ENCODE data around the gene CHST9.

GRCh38 chr18:26993568-26993967 lies 191.5 kb downstream of the CHST9 start:
- TF ChIP-seq EP300 (IDR thresholded peaks at IDR 0.05; ENCODE audit: low read depth) (no peak), POLR2A (IDR thresholded peaks at IDR 0.05) (no peak), CTCF (IDR thresholded peaks at IDR 0.05) (no peak)

All from transverse colon (tissue), 3 donors.